GM12874 (cell line): Measurements from ENCODE around the gene ANKRD40.

ENCODE experiments used
- TF ChIP-seq, protein P1 (sequence below): IDR thresholded peaks from 2 replicates; pipeline ENCODE4 v1.5.1; 2011; ENCODE audit warnings: low read depth, mild to moderate bottlenecking, control low read depth, low read length, moderate library complexity; ENCODE audit not compliant: insufficient read depth

Gene ANKRD40

DNA sequence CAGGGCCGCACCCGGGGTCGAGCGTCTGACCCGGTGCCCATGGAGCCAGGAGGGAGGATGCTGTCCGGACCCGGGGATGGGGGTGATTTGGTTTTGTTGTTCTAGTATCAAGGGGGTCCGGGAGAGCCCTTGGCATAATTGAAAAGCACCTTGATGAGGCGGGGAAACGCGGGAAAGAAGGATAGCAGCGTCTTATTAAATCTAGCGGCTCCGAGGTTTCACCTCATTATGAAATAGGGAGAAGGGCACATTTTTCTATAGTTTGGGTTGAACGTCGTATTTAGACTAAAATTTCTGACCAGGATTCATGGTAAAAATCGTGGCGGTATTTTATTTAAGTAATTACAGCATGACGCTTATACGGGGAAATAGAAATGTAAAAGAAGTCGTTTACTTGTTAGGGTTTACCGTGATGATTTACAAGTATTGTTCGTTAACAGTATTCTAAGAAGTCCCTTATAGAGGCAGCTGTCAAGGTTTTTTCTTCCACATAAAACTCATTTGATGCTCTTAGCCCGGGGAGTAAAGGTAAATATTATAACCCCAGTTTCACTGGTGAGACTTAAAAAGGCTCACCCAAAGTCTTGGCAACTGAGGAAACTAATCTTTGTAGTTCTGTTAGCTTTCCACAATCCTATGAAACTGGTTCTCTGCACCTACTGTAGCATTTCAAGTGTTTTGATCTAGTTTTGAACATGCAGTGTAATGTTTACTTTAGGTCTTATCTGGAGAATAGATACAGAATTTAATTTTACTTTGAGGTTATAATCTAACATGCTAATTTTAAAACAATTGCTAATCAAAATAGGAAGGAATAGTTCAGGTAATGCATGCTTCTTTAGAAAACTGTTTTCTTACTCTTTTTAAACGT, 12.4 kb upstream of the ANKRD40 start:
- TF ChIP-seq, protein P1, sequence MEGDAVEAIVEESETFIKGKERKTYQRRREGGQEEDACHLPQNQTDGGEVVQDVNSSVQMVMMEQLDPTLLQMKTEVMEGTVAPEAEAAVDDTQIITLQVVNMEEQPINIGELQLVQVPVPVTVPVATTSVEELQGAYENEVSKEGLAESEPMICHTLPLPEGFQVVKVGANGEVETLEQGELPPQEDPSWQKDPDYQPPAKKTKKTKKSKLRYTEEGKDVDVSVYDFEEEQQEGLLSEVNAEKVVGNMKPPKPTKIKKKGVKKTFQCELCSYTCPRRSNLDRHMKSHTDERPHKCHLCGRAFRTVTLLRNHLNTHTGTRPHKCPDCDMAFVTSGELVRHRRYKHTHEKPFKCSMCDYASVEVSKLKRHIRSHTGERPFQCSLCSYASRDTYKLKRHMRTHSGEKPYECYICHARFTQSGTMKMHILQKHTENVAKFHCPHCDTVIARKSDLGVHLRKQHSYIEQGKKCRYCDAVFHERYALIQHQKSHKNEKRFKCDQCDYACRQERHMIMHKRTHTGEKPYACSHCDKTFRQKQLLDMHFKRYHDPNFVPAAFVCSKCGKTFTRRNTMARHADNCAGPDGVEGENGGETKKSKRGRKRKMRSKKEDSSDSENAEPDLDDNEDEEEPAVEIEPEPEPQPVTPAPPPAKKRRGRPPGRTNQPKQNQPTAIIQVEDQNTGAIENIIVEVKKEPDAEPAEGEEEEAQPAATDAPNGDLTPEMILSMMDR = no peak

GRCh38 chr17:50719144-50719923, 11.6 kb upstream of the ANKRD40 start, which contains the start of gene LUC7L3:
LUC7L3 (plus strand) TSS chr17:50719603; CDS start chr17:50719733, 130 bp downstream.
- TF ChIP-seq, protein P1 = no peak

DNA sequence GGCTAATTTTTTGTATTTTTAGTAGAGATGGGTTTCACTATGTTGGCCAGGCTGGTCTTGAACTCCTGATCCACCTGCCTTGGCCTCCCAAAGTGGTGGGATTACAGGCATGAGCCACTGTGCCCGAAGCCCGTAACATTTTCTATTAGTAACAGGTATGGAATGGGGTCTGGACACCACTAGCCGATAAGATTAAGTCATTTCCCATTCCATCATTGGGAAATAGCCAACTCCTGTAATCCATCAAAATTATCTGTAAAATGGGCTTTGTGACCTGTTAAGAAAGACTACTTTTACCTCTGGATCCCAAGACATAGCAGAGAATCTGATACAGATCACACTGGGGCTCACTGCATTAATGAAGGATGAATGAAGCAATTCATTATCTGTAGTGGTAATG, 7.8 kb upstream of the ANKRD40 start:
- TF ChIP-seq, protein P1 = no peak

- TF ChIP-seq, protein P1 = no peak
These were observed 4.9 kb upstream of the ANKRD40 start for GRCh38 chr17:50712641-50713040.

DNA sequence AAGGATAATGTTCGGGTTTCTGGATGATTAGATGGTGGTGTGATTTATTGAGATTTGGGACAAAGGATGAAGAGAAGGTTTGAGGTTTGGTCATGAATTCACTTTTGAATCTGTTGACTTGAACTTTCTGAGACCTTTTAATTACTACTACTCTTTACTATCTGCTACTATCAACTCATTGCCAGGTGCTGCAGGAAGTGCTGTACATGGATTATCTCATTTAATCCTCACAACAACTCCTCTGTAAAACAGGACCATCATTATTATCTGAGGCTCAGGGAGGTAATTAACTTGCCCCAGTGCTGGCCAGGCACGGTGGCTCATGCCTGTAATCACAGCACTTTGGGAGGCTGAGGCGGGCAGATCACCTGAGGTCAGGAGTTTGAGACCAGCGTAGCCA, 2.9 kb upstream of the ANKRD40 start:
- TF ChIP-seq, protein P1 = no peak

DNA sequence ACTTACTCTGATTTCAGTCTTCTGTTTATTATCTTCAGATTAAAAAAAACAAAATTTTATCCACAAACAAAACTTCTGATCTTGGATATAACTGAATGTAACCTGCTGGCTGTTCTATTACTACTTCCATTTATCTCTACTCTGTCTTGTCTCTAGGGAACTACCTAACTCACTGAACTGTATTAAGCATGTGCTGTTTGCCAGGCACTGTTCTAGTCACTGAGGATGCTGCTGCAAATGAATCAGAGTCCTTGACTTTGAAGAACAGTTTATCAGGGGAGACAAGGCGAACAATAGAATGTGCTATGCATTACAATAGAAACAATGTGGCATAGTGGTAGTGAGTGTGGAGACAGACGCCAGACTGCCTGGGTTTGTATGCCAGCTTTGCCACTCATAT, 2.3 kb upstream of the ANKRD40 start:
- TF ChIP-seq, protein P1 = no peak
